CD4-positive, alpha-beta T cell treated with Interleukin-1 beta for 1 hour (primary cell): ENCODE data around the gene SCGB1C2.
"Not testable (repeated sequence)": the region's sequence is repeated elsewhere in the genome, so short reads cannot be mapped to it uniquely, and the experiment has no call there.

Experiments
- DNase-seq, 2 donors: peaks; one replicate each; pipeline ENCODE4 v3.0.0-alpha.2; 2020 to 2022

SCGB1C2 gene

GRCh38 chr17:149231-149630 lies 11.9 kb downstream of the SCGB1C2 start:
- no peak for DNase-seq

GRCh38 chr17:149897-150584 lies 12.7 kb downstream of the SCGB1C2 start:
- DNase-seq, result no peak

DNA sequence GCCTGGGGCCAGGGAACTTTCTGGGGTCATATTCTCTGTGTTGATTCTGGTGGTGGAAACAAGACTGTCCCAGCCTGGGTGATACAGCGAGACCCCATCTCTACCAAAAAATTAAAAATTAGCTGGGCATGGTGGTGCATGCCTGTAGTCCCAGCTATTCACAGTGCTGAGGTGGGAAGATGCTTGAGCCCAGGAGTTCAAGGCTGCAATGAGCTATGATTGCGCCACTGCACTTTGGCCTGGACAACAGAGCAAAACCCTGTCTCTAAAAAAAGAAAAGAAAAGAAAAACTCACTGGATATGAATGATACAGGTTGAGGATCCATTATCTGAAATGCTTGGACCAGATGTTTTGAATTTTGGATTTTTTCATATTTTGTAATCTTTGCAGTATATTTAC lies 13.6 kb downstream of the SCGB1C2 start:
- no peak for DNase-seq

- no peak for DNase-seq
These were observed 14.8 kb downstream of the SCGB1C2 start for GRCh38 chr17:151886-152859.

DNA sequence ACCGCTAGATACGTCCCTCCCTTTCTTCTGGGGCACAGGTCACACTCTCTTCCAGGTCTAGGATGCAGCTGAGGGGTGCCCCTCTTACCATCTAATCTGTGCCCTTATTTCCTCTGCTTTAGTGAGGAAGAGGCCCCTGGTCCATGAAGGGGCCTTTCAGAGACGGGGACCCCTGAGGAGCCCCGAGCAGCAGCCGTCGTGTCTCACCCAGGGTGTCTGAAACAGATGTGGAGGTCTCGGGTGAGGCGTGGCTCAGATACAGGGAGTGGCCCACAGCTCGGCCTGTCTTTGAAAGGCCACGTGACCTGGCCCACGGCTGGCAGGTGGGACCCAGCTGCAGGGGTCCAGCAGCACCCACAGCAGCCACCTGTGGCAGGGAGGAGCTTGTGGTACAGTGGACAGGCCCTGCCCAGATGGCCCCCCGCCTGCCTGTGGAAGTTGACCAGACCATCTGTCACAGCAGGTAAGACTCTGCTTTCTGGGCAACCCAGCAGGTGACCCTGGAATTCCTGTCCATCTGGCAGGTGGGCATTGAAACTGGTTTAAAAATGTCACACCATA lies 15.6 kb downstream of the SCGB1C2 start:
- DNase-seq, result no peak

DNA sequence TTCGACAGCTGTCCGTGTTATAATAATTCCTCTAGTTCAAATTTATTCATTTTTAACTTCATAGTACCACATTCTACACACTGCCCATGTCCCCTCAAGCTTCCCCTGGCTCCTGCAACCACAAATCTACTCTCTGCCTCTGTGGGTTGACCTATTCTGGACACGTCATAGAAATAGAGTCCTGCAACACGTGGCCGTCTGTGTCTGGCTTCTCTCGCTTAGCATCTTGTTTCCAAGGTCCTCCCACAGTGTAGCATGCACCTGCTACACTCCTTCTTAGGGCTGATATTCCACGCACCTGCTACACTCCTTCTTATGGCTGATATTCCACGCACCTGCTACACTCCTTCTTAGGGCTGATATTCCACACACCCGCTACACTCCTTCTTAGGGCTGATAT lies 16.5 kb downstream of the SCGB1C2 start:
- no peak for DNase-seq

- DNase-seq, result no peak
These were observed 18.2 kb downstream of the SCGB1C2 start for GRCh38 chr17:155576-155975.

DNA sequence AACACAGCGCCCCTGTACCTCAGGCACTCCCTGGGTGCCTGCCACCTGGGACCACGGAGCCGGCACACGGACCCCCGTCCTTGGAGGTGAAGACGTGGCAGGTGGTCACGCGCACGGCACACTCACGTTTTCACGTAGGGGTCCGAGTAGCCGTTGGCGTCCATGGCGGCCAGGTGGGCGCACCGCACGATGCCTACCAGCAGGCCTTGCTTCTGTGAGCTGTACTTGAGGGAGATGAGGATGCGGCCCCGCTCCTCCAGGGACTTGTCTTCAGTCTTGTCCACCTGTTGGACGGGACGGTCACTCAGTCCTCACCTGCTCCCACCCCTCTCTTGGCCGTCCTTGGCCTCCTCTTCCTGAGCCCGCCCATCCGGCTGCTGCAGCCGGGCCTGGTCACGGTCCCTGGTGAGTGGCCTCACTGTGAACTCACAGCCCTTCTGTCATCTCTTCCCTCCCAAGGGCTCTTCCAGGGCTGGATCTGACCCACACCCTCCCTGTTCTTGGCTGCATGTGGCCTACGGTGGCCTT lies 18.8 kb downstream of the SCGB1C2 start:
- DNase-seq, result no peak

DNA sequence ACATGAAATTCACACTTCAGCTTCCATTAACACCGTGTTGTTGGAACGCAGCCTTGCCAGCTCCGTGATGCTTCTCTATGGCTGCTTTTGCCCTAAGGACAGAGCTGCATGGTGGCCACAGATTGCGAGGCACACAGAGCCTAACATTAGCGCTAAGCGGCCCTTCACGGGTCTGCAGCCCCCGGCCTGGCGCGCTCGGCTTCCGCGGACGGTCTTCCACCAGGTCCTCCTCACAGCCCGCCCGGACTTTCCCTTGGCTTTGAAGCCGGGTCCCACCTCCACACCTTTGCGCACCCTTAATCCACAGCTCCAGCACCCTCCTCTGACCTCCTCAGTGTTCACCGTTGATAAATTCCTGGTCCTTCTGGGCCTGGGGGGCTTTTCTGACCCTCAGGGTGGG lies 19.6 kb downstream of the SCGB1C2 start:
- DNase-seq, result no peak

DNA sequence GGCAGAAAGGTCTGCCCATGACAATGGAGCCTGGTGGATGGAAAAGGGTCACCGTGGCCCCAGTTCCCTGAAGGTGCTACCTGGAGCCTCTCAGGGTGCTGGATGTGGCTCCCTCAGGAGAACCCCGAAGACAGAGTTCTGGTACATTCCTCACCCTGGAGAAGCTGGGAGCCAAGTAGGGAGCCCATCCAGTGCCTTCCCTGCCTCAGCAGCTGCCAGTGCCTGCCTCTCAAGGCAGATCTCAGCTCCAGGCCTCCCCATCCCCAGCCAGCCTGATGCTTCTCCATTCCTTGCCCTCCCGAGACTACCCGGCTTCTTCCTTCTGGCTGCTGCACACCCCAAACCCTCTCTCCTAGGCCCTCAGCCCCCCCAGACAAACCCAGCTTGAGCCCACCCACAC lies 20.5 kb downstream of the SCGB1C2 start:
- DNase-seq, result no peak

DNA sequence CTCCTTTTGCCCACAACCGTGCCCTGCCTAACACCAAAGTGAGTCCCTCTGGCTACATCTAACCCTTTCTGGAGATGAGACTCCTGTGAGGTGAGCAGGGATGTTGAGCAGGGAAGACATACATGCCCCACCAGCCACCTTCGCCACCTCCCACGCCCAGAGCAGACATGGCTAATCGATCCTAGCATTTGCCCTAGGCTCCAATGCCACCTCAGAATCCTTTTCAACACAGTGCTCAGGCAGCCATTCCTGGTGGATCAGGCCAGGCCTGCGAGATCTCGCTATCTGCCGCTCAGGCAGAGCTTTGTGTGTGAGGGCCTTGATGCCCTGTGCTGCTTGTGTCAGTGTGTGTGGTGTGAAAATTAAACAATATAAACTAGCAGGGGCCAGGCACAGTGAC lies 21.0 kb downstream of the SCGB1C2 start:
- DNase-seq, result no peak

DNA sequence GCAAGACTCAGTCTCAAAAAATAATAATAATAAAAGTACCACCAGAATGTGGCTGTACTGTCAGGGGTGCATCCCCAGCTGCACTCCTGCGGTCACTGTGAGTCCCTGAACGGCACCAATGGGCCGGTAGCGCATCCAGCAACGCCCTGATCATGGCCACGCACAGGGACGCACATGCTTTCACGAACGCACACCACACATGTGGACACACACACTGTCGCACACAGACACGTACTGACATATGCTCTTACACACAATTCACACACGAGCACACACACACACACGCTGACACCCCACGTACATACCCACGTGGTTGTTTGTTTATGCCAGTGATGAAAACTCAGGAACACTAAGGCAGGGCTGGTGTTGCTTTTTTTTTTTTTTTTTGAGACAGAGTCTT lies 22.2 kb downstream of the SCGB1C2 start:
- DNase-seq, result no peak

- DNase-seq, result no peak
These were observed 23.0 kb downstream of the SCGB1C2 start for GRCh38 chr17:160336-160735.

DNA sequence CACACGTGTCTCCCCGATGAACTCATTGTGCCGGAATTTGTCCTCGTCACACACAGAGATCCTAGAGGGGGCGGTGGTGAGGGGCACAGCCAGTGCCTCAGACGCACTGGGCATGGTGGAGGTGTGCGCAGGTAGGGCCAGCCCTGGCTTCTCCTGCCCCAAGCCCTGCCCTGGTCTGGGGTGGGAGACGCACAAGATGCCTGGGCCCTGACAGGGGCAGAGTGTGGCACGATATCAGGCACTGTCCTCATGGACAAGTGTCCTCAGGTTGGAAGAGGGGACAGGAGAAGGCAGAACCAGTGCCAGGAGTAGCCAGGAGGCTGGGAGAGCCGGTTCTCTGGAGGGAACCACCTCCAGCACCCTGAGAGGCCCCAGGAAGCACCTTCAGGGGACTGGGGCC lies 24.1 kb downstream of the SCGB1C2 start:
- no peak for DNase-seq

- no peak for DNase-seq
These were observed 25.3 kb downstream of the SCGB1C2 start for GRCh38 chr17:162689-163088.

GRCh38 chr17:163514-164098 lies 26.2 kb downstream of the SCGB1C2 start:
- DNase-seq, result no peak

DNA sequence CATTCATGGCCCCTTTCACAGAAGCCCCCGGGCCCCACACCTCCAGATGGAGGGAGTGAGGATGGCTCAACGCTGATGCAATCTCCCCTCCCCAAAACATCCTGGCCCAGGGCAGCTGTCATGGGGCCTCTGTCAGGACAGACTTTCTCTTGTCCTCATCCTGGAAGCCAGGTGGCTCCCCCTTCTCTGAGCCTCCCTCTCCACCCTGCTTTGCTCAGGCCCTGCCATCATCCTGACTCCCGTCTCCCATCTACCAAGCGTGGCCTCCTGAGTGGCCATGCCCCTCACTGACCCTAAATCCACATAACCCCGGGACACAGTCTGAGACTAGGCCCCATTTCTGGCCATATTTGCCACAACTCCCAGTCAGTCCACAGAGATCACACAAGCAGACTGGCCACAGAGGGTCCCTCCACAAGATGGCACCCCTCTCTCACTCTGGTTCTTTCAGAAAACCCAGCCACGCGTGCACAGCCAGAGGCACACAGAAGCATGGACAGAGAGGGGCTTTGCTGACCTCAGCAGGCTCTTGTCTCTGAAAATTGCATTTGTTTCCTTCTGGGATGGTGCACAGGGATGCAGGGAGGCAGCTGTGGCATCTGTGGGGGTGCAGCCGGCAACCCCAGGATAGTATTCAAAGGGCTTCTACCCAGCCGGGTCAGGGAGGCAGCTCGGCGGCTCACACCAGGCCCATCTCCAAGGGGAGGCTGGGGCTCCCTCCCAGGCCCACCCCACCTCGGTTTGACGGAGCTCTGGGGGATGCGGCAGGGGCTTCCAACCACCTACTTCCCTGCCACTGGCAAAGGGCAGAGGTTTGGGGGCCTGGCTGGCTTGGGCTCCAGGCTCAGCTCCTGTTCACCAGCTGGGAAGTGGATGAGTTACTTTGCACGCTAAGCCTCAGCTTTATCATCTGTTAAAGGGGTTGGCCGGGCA lies 27.2 kb downstream of the SCGB1C2 start:
- DNase-seq, result peak; percentile 27 to 36

DNA sequence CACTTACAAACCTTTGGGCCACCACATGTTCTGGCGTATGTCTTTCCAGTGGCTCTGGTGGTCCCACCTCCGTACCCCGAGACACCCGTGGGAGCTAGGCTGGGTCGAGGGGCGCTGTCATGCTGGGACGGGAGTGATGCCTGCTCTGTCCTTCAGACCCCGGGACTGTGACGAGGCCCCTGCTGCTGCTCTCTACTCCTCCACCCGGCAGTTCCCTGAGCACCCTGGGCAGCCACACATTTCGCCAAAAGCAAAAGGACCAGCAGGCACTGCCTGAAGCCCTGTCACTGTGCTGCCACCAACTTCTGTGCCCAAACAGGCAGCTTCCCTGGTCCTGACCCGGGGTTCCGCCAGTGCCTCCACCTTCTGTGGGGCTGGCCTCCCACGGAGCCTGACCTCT lies 28.6 kb downstream of the SCGB1C2 start:
- DNase-seq, result no peak

GRCh38 chr17:168614-169013 lies 31.2 kb downstream of the SCGB1C2 start:
- DNase-seq, result not testable (repeated sequence)

GRCh38 chr17:170130-170670 lies 32.8 kb downstream of the SCGB1C2 start:
- DNase-seq, result no peak

DNA sequence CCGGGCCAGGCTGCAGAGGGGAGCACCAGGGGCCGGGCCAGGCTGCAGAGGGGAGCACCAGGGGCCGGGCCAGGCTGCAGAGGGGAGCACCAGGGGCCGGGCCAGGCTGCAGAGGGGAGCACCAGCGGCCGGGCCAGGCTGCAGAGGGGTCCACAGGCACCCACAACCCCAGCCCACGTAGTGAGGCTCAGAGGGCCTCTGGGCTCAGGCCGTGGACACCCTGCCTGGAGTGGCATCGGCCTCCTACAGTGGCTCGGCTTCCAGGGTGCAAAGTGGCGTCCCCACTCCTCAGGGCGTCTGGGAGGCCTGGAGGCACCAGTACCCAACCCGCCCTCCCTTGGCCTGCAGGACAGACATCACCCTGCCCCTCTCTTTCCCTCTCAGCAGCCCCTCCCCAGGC lies 34.5 kb downstream of the SCGB1C2 start:
- DNase-seq, result no peak

DNA sequence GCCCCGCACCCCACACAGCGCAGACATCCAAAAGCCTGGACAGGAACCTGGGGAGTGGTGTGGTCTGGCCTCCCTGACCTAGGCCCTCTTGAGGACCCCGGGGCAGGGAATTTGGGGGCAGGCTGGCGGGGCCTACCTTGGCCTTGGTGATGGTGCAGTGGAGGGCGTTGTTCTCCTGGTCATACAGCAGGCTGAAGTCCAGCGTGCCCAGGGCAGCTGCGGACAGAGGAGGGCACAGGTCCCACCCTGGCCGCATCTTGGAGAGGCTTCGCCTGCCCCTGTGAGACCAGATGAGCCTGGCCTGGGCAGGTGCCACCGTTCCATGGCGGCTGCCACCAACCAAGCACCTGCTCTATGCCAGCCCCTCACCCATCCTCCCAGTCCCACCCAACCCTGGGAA lies 35.0 kb downstream of the SCGB1C2 start:
- DNase-seq, result no peak
